Activated T-cell treated with anti-CD3 and anti-CD28 coated beads, Interleukin-2, amount 50 U/mL, for 72 hours (primary cell): ENCODE measurements around the gene MAT2B. TPM values are rescaled to one million over a fixed set of nuclear protein-coding genes. Genes with fewer than 3 reads are reported as not detected.

ENCODE experiments used
- ATAC-seq, 2 donors: fragments of 150-1000 bp; cut with Tn5 transposase; replicated peaks in 1 of 2; 2 replicates each; pipeline ENCODE4 v1.10.0; 2021; ENCODE audit warnings: moderate library complexity in 2 of 2, mild to moderate bottlenecking in 1 of 2
- DNase-seq, 2 donors: peaks; one replicate each; pipeline ENCODE4 v3.0.0; 2021 to 2022; ENCODE audit warnings: mixed read lengths in 1 of 2
- H3K27ac Mint-ChIP-seq: one replicate; pipeline ENCODE4 v1.8.0; 2022; ENCODE audit warnings: mild to moderate bottlenecking, moderate library complexity, mixed read lengths
- H3K27me3 Mint-ChIP-seq: one replicate; pipeline ENCODE4 v1.8.0; 2022; ENCODE audit warnings: low read depth, mixed read lengths
- H3K36me3 Mint-ChIP-seq, 2 donors: one replicate each; pipeline ENCODE4 v1.8.0; 2022; ENCODE audit warnings: mixed read lengths in 2 of 2, mild to moderate bottlenecking in 1 of 2; ENCODE audit not compliant: insufficient read depth in 2 of 2
- H3K4me1 Mint-ChIP-seq: one replicate; pipeline ENCODE4 v1.8.0; 2022; ENCODE audit warnings: low read depth, mixed read lengths
- H3K4me3 Mint-ChIP-seq, 2 donors: one replicate each; pipeline ENCODE4 v1.8.0; 2022; ENCODE audit warnings: mild to moderate bottlenecking in 2 of 2, mixed read lengths in 2 of 2, moderate library complexity in 2 of 2
- H3K9me3 Mint-ChIP-seq, 2 donors: one replicate each; pipeline ENCODE4 v1.8.0; 2022; ENCODE audit warnings: mixed read lengths in 2 of 2
- total RNA-seq, 2 donors: library from RNA; stranded (reverse); gene quantifications; one replicate each; pipeline ENCODE4 v1.2.3, GENCODE V29; 2022

The MAT2B gene
- total RNA-seq, 2 donors from 2014 or later = 103 to 121 TPM

GRCh38 chr5:163542771-163543170, 37.4 kb downstream of the MAT2B start:
- peaks cover 12% of the 10 kb centered on the region for H3K27me3 Mint-ChIP-seq
- DNase-seq (no peak), ATAC-seq (no peak)
- no peaks in the 10 kb centered on the region for H3K36me3 Mint-ChIP-seq
- H3K9me3 Mint-ChIP-seq = no peaks in the 10 kb centered on the region
- no peaks in the 10 kb centered on the region for H3K4me1 Mint-ChIP-seq
- H3K27ac Mint-ChIP-seq = no peak overlapping the region
- no peak overlapping the region for H3K4me3 Mint-ChIP-seq

DNA sequence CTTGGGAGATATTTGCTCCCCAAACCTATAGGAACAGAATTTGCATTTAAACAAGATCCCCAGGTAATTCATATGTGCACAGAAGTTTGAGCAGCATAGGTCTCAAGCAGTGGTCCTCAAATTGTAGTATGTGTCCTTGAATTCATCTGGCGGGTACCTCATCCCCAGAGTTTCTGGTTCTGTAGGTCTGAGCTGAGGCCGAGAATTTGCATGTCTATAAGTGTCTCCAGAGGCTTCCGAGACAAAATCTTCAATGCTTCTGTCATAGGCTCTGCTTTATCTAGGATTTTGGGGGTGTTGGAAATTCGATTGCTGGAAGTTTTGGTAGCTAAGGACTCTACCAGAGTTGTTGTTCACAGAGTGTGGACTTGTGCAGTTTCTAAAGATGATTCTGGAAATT, 38.6 kb downstream of the MAT2B start:
- no peaks in the 10 kb centered on the region for H3K9me3 Mint-ChIP-seq
- no peak overlapping the region for H3K27ac Mint-ChIP-seq
- H3K36me3 Mint-ChIP-seq = no peaks in the 10 kb centered on the region
- H3K27me3 Mint-ChIP-seq = peaks cover 12% of the 10 kb centered on the region
- no peaks in the 10 kb centered on the region for H3K4me1 Mint-ChIP-seq
- DNase-seq (no peak), ATAC-seq (no peak)
- H3K4me3 Mint-ChIP-seq = no peak overlapping the region

DNA sequence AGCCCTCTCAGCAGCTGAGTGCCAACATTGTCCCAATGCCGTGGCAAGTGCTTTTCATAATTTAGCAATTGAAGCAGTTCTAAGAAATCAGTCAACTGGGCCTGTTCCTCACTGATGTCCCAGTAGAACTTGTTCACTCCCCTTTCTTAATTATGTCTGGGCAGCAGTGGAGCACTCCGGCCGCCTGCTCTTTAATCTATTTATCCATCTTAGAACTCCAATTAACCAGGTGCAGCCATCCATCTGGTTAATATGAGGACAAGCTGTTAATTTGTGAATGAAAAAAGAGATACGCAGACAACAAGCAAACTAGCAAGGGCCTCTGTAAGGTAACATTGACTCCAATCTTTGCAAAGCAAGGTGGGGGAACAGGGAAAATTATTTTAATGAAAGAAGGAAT, 39.4 kb downstream of the MAT2B start:
- H3K9me3 Mint-ChIP-seq = no peaks in the 10 kb centered on the region
- H3K36me3 Mint-ChIP-seq = no peaks in the 10 kb centered on the region
- ATAC-seq (no peak), DNase-seq (no peak)
- H3K27me3 Mint-ChIP-seq = peaks cover 12% of the 10 kb centered on the region
- H3K27ac Mint-ChIP-seq = no peak overlapping the region
- no peak overlapping the region for H3K4me3 Mint-ChIP-seq
- H3K4me1 Mint-ChIP-seq = no peaks in the 10 kb centered on the region

DNA sequence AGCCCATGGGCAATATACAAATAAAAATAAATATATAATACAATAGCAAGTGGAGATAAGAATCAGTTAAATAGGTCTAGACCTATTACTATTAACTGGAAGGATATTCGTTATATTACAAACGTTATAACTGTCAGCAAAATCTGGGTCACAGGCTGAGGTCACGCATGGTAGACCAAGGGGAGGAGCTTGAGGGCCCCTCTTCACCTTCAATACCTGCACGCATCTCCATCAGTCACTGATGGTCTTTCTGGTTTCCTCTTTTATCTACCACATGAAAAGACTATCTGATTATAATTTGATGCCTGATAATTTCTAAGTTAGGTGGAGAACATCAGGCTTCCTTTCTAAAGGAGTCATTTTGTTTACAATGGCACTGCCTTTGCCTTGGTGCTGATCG, 43.2 kb downstream of the MAT2B start:
- Mint-ChIP-seq H3K4me1 (no peaks in the 10 kb centered on the region), H3K36me3 (no peaks in the 10 kb centered on the region), H3K9me3 (no peaks in the 10 kb centered on the region), H3K27ac (no peak overlapping the region), H3K27me3 (peaks cover 17% of the 10 kb centered on the region), H3K4me3 (no peak overlapping the region)
- DNase-seq (no peak), ATAC-seq (no peak)

DNA sequence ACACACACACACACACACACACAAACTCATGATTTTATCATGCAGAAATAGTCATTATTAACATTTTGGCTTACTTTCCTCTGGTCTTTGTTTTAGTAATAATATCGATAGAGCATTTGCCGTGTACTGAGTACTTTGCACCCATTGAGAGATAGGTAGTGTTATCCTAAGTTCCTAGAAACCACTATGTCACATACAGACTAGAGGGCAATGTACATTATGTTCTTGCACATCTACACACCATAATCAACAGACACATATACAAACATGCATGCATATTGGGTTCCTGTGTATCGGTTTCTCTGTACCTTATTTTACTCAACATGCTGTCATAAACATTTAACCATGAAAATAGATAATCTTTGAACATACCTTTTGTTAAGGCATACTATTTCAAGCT, 45.7 kb downstream of the MAT2B start:
- Mint-ChIP-seq H3K4me3 (no peak overlapping the region), H3K36me3 (no peaks in the 10 kb centered on the region), H3K4me1 (no peaks in the 10 kb centered on the region), H3K27me3 (peaks cover 12% of the 10 kb centered on the region), H3K9me3 (no peaks in the 10 kb centered on the region), H3K27ac (no peak overlapping the region)
- DNase-seq (no peak), ATAC-seq (no peak)

- H3K36me3 Mint-ChIP-seq = no peaks in the 10 kb centered on the region
- no peak overlapping the region for H3K4me3 Mint-ChIP-seq
- no peak overlapping the region for H3K27ac Mint-ChIP-seq
- H3K9me3 Mint-ChIP-seq = peaks cover 0 to 2% of the 10 kb centered on the region in 2 donors
- ATAC-seq (no peak), DNase-seq (no peak)
- H3K27me3 Mint-ChIP-seq = peaks cover 15% of the 10 kb centered on the region
- H3K4me1 Mint-ChIP-seq = no peaks in the 10 kb centered on the region
Observed at GRCh38 chr5:163552536-163552935, 47.1 kb downstream of the MAT2B start.

DNA sequence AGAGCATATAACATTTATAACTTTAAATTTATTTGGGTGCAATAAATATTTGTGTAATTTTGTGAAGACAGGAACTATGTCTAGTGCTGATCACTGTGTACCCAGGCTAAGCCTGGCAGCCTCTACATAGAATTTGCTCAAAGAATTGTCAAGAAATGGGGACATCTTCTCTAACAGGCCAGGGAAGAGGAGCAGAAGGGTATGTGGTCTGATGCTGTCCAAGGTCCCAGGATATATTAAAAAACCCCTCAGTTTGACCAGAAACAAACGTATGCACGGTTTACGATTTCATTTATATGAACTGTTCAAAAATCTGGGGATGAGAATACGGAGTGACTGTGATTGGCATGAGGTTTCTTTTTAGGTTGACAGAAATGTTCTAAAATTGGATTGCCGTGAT, 55.9 kb downstream of the MAT2B start:
- no peaks in the 10 kb centered on the region for H3K36me3 Mint-ChIP-seq
- no peak overlapping the region for H3K4me3 Mint-ChIP-seq
- no peak for DNase-seq
- H3K27me3 Mint-ChIP-seq = peaks cover 47% of the 10 kb centered on the region
- H3K9me3 Mint-ChIP-seq = peaks cover 0 to 2% of the 10 kb centered on the region in 2 donors
- H3K27ac Mint-ChIP-seq = peak overlapping the region; percentile 64
- H3K4me1 Mint-ChIP-seq = peaks cover 26% of the 10 kb centered on the region
- no peak for ATAC-seq

DNA sequence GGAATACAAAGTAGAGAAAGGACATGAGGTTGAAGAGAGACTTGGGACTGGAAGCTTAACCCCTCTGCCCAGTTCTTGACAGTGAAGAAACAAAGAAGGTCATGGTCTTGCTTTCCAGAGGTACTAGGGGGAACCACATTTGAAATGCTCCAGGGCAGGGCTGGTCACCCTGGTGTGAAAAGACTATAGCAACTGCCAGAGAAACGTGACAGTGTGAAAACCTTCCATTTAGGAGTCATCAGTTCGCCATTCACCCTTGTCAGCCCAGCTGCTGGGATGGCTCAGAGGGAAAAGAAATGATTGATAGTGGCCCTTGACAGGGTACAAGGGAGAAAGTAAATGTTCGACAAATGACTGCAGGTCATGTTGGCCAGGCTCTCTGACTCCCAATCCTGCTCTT, 56.7 kb downstream of the MAT2B start:
- Mint-ChIP-seq H3K27ac (no peak overlapping the region), H3K36me3 (no peaks in the 10 kb centered on the region)
- ATAC-seq = no peak

GRCh38 chr5:163563112-163563511, 57.7 kb downstream of the MAT2B start:
- DNase-seq (no peak), ATAC-seq (no peak)
- Mint-ChIP-seq H3K27ac (no peak overlapping the region), H3K27me3 (peaks cover 53% of the 10 kb centered on the region), H3K4me3 (no peak overlapping the region), H3K4me1 (peaks cover 38% of the 10 kb centered on the region), H3K9me3 (no peaks in the 10 kb centered on the region), H3K36me3 (no peaks in the 10 kb centered on the region)

More for the DNA sequence above, 56.7 kb downstream of the MAT2B start:
- Mint-ChIP-seq H3K27me3 (peaks cover 50% of the 10 kb centered on the region), H3K4me3 (no peak overlapping the region), H3K4me1 (peaks cover 33% of the 10 kb centered on the region), H3K9me3 (no peaks in the 10 kb centered on the region)
- DNase-seq = no peak

DNA sequence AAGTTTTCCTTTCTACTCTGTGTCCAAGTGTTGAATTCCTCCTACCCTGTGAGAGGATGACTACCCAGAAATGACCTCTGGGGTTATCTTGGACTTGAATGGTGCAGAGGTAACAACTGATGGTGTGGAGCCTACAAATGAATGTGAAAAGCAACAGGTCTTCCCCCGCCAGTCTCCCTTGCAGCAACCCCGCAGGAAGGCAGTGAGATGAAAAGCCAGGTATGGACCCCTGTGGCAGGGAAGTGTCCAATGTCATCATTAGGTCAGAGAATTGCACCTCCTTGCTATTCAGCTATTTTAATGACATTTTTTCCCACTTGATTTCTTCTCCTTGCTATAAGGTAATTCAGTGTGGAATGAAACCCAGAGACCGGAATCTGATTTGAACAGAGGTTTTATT, 58.5 kb downstream of the MAT2B start:
- no peaks in the 10 kb centered on the region for H3K36me3 Mint-ChIP-seq
- peaks cover 38% of the 10 kb centered on the region for H3K4me1 Mint-ChIP-seq
- H3K9me3 Mint-ChIP-seq = no peaks in the 10 kb centered on the region
- H3K4me3 Mint-ChIP-seq = no peak overlapping the region
- DNase-seq (no peak), ATAC-seq (no peak)
- peaks cover 61% of the 10 kb centered on the region for H3K27me3 Mint-ChIP-seq
- H3K27ac Mint-ChIP-seq = no peak overlapping the region

GRCh38 chr5:163564321-163564938, 59.0 kb downstream of the MAT2B start:
- Mint-ChIP-seq H3K4me1 (peaks cover 38% of the 10 kb centered on the region), H3K27me3 (peaks cover 66% of the 10 kb centered on the region), H3K9me3 (no peaks in the 10 kb centered on the region), H3K27ac (no peak overlapping the region), H3K4me3 (no peak overlapping the region), H3K36me3 (no peaks in the 10 kb centered on the region)
- no peak for ATAC-seq
- DNase-seq = peak; percentile 56 to 75

GRCh38 chr5:163565492-163565891, 60.1 kb downstream of the MAT2B start:
- Mint-ChIP-seq H3K4me3 (peak overlapping the region; percentile 85 to 94), H3K27ac (no peak overlapping the region)
- DNase-seq = no peak

GRCh38 chr5:163565931-163566608, 60.7 kb downstream of the MAT2B start:
- Mint-ChIP-seq H3K4me1 (peaks cover 38% of the 10 kb centered on the region), H3K27ac (no peak overlapping the region), H3K9me3 (no peaks in the 10 kb centered on the region)

More at GRCh38 chr5:163565492-163565891, 60.1 kb downstream of the MAT2B start:
- H3K4me1 Mint-ChIP-seq = peaks cover 38% of the 10 kb centered on the region
- peaks cover 75% of the 10 kb centered on the region for H3K27me3 Mint-ChIP-seq
- no peaks in the 10 kb centered on the region for H3K9me3 Mint-ChIP-seq
- no peaks in the 10 kb centered on the region for H3K36me3 Mint-ChIP-seq
- ATAC-seq = peak; percentile 2 to 6

GRCh38 chr5:163566678-163567077, 61.3 kb downstream of the MAT2B start:
- peaks cover 38% of the 10 kb centered on the region for H3K4me1 Mint-ChIP-seq
- no peaks in the 10 kb centered on the region for H3K9me3 Mint-ChIP-seq
- peaks cover 72% of the 10 kb centered on the region for H3K27me3 Mint-ChIP-seq
- peak overlapping the region; percentile 85 to 94 for H3K4me3 Mint-ChIP-seq
- DNase-seq = no peak
- H3K36me3 Mint-ChIP-seq = no peaks in the 10 kb centered on the region
- peak in 1 of 2 donors; percentile 10 for ATAC-seq
- no peak overlapping the region for H3K27ac Mint-ChIP-seq

More at GRCh38 chr5:163565931-163566608, 60.7 kb downstream of the MAT2B start:
- Mint-ChIP-seq H3K4me3 (peak overlapping the region; percentile 85 to 94), H3K27me3 (peaks cover 75% of the 10 kb centered on the region), H3K36me3 (no peaks in the 10 kb centered on the region)
- peak; percentile 39 to 43 for DNase-seq
- ATAC-seq = peak; percentile 85 to 89
